NCI-H146 treated with DMSO at 0.1 percent for 48 hours (cell line): ENCODE data around the gene GRIK1.
"Not testable (repeated sequence)": the region's sequence is repeated elsewhere in the genome, so short reads cannot be mapped to it uniquely, and the experiment has no call there.

Experiments
- DNase-seq: peaks from one replicate; lab custom pipeline; 2025; ENCODE audit not compliant: unreplicated experiment; lab: John Stamatoyannopoulos, UW

Gene GRIK1

GRCh38 chr21:29939924-29940275 is at the start of gene GRIK1:
Gene GRIK1 (minus strand): TSS chr21:29939996.
- no peak for DNase-seq

GRCh38 chr21:29987762-29988161 is 48.0 kb upstream of the GRIK1 start:
- no peak for DNase-seq

GRCh38 chr21:29985866-29986265 is 46.1 kb upstream of the GRIK1 start:
- no peak for DNase-seq

GRCh38 chr21:29979043-29979442 is 39.2 kb upstream of the GRIK1 start:
- no peak for DNase-seq

GRCh38 chr21:29975776-29976175 is 36.0 kb upstream of the GRIK1 start:
- DNase-seq, result no peak

GRCh38 chr21:29973258-29973657 is 33.5 kb upstream of the GRIK1 start:
- DNase-seq, result no peak

GRCh38 chr21:29961291-29962027 is 21.7 kb upstream of the GRIK1 start:
- DNase-seq, result no peak

GRCh38 chr21:29958551-29958950 is 18.8 kb upstream of the GRIK1 start:
- no peak for DNase-seq

GRCh38 chr21:29958035-29958434 is 18.2 kb upstream of the GRIK1 start:
- not testable (repeated sequence) for DNase-seq

- no peak for DNase-seq
These were observed 13.9 kb upstream of the GRIK1 start for GRCh38 chr21:29953690-29954089.

GRCh38 chr21:29953072-29953471 is 13.3 kb upstream of the GRIK1 start:
- no peak for DNase-seq

- DNase-seq, result no peak
These were observed 12.1 kb upstream of the GRIK1 start for GRCh38 chr21:29951911-29952310.

GRCh38 chr21:29949991-29950390 is 10.2 kb upstream of the GRIK1 start:
- no peak for DNase-seq

GRCh38 chr21:29947119-29947518 is 7.3 kb upstream of the GRIK1 start:
- DNase-seq, result no peak

- no peak for DNase-seq
These were observed 4.1 kb upstream of the GRIK1 start for GRCh38 chr21:29943885-29944284.

GRCh38 chr21:29942034-29942433 is 2.2 kb upstream of the GRIK1 start:
- DNase-seq, result no peak

- no peak for DNase-seq
These were observed 1.2 kb upstream of the GRIK1 start for GRCh38 chr21:29940991-29941390.

GRCh38 chr21:29940361-29940760 is 565 bp upstream of the GRIK1 start:
- no peak for DNase-seq

- DNase-seq, result no peak
These were observed 482 bp downstream of the GRIK1 start for GRCh38 chr21:29939104-29939923.

- no peak for DNase-seq
These were observed 1.1 kb downstream of the GRIK1 start for GRCh38 chr21:29938776-29939103.

- DNase-seq, result no peak
These were observed 6.7 kb downstream of the GRIK1 start for GRCh38 chr21:29933088-29933487.

GRCh38 chr21:29928537-29928936 is 11.3 kb downstream of the GRIK1 start:
- DNase-seq, result no peak

- no peak for DNase-seq
These were observed 18.9 kb downstream of the GRIK1 start for GRCh38 chr21:29920938-29921337.
